GM21576 (cell line): ENCODE measurements around the gene C11orf54.

Experiments used
- ATAC-seq: cut with Tn5 transposase; IDR thresholded peaks from one replicate; pipeline ENCODE4 v1.9.1; 2021; ENCODE audit warnings: mild to moderate bottlenecking, moderate library complexity; ENCODE audit not compliant: unreplicated experiment

C11orf54 gene

DNA sequence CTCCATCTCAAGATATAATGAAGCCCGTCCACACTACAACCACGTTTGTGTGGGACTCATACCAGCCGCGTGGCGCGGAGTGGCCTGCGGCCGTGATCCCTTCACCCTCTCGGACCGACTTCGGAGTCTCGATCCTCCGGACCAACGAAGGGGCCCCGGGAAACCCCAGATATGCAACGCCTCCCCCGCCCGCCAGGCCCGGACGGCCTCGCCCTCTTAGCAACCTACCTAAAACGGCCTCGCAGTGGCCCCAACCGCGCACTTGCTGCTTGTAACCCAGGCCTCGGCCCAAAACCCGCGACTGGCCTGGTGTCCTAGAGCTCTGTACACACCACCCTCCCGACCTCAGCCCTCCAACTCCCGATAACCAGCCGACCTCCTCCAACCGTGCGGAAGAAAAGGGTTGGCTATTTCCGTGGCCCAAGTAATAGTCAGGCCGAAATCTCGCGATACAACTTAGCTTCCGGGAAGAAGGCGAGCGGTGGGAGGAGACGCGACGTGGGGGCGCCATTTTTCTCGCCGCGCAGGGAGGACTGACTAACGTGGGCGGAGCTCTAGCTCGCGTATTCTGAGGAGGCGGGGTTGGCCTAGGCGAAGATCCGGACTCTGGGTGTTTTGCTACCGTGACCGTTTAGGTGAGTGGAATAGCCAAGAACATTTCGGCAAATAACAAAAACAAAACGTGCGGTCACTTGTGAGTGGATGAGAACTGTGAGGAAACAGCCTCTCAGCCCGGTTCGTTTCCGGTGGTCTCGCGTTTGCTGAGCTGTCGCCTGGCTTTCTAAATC is at the start of gene C11orf54, which contains the start of gene TAF1D:
Gene C11orf54, plus strand, starts transcription at position 579 of the 788 bp plus-strand sequence. CDS start 5,722 bp downstream, outside the sequence.
Gene TAF1D, minus strand, starts transcription at position 402 of the 788 bp plus-strand sequence. CDS start 2,191 bp downstream, outside the sequence.
- peak; percentile 83 for ATAC-seq

DNA sequence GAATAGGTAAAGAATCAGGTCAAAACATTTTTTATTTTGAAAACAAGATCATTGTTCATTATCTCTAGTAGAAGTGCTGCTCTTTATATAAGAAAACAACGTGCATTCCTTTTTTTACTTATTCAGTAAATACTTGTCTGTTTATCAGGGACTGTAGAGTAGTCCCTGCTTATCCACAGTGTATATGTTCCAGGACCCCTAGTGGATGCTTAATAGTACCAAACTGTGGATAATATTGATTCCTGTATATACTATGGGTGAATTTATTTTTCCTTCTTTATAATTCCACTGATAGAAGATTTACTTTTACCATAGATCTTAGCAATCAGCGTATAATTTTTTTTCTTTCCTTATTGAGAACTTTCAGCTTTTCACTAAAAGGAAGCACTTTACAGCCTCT is 47.4 kb upstream of the C11orf54 start:
- ATAC-seq: no peak

DNA sequence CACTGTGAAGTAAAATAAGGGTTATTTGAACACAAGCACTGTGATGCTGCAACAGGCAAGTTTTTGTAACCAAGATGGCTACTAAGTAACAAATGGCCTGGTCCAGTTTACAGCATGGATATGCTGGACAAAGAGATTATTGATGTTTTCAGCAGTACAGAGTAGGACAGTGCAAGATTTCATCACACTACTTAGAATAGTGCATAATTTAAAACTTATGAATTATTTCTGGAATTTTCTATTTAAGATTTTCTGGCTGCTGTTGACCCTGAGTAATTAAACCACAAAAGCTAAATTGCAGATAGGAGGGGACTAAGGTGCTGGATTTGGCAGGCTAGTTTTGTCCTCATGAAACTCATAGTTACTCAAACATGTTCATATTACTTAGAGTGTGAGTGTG is 46.9 kb upstream of the C11orf54 start:
- no peak for ATAC-seq

DNA sequence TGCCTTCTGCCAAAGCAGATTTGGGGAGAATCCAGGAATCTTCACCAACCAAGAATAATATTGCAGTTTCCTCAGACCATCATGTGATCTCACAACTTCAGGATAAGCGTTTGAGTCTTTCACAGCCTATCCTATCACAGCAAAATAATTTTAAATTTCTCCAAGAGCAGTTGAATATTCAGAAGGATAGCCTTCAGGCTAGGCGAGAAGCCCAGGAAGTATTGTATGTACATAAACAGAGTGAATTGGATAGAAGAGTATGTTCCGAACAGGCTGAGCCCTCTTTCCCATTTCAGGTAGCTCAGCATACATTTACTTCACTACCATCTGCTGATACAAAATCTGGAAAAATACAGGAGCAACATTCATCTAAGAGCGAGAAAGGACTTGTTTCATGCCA is 43.9 kb upstream of the C11orf54 start:
- no peak for ATAC-seq

DNA sequence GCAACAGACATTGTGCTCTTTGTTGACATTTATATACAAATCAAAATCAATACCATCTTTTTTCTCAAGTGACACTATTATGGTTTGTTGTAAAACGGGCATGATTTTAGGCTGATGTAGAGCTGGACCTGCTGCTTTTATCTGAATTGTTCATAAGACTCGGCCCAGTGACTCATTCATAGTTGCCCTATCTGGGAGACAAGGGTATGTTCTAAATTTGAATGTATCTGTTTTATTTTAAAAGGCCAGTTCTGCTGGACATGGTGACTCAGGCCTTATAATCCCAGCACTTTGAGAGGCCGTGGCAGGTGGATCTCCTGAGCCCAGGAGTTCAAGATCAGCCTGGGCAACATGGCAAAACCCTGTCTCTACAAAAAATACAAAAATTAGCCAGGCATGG is 40.6 kb upstream of the C11orf54 start:
- ATAC-seq: no peak

DNA sequence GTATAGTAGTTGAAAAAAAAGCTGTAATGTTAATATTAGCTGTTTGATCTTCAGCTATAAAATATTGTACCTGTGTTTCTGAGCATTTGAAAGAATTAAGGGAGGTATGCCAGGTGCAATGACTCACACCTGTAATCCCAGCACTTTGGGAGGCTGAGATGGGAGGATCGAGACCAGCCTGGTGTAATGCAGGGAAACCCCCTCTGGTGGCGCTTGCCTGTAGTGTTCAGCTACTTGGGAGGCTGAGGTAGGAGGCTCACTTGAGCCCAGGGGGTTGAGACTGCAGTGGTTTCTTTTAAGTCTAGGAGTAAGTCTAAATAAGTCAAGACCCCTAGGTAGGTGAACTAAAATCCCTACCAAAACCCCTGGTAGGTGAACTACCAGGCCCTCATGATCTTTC is 37.2 kb upstream of the C11orf54 start:
- no peak for ATAC-seq

DNA sequence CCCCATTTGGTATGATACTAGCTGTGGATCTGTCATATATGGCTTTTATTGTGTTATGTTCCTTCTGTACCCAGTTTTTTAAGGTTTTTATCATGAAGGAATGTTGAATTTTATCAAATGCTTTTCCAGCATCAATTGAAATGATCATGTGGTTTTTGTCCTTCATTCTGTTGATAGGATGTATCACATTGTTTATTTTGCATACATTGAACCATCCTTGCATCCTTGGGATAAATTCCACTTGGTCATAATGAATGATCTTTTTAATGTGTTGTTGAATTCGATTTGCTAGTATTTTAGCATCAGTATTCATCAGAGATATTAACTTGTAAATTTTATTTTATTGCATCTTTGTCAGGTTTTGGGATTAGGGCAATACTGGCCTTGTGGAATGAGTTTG is 31.2 kb upstream of the C11orf54 start:
- ATAC-seq: no peak

DNA sequence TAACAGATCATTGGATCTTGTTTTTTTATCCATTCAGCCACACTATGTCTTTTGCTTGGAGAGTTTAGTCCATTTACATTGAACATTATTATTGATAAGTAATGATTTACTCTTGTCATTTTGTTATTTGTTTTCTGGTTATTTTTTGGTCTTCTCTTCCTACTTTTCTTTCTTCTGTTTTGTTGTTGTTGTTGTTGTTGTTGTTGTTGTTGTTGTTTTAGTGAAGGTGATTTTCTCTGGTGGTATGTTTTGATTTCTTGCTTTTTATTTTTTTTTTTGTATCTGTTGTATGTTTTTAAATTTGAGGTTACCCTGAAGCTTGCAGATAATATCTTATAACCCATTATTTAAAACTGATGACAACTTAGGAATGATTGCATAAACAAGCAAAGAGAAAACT is 28.8 kb upstream of the C11orf54 start:
- ATAC-seq: no peak

DNA sequence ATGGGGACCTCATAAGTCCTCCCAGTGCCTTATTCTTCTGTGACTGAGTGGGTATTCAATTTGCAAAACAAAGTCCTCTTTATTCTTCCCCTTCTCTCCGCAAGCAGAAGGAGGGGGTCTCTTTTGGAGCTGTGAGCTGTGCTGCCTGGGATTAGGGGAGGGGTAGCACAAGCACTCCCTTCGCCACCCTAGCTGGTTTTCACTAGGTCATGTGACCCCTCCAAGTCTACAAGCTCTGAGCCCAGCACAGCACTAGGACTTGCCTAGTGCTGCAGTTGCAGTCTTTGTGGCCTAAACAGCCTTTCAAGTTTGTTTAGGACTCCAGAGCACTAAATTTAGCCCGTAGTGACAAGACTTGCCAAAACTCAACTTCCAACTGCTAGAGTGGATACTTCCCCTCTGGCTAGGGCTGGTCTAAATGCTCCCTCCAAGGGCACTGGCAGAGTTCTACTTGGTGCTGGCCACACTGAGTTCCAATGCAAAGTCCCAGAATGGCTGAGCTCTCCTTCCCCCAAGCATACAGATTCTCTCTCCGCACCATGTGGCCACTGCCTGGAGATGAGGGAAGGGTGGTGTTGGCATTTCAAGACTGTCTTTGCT is 25.6 kb upstream of the C11orf54 start:
- no peak for ATAC-seq

DNA sequence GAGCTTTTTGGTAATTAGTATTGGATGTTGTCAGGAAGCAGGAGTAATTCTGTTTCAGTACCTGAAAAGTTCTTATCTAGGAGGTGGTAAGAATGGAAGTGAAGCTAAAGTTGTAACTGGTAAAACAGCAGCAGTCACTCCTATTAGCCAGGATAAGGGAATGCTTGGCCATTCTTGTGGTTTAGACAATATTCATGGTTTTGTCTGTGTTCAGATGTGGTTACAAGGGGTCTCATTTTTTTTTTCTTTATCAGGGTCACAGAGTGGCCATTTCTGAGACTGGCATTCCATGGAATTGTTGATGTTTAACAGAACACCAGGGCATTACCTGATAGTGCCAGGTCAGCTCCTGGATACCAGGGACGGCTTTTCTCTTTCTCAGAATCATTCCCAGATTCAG is 24.0 kb upstream of the C11orf54 start:
- no peak for ATAC-seq

DNA sequence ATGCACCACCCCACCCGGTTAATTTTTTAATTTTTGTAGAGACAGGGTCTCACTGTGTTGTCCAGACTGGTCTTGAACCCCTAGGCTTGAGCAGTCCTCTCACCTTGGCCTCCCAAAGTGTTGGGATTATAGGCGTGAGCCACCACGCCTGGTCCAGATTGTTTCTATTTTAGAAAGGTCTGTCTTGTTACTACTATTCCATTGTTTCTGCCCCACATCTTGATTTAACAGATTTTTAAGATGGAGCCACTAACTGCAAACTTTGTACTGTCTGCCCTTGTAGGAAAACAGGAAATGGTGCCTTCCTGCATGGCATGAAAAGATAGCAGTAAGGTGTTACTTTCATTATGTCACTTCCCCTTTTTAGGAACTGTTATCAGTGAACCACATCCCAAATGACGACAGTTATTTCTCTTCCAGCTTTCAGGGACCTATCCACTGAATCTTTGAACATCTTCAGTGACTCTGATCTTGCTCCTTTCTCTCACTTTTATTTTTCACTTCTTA is 23.4 kb upstream of the C11orf54 start:
- peak; percentile 92 for ATAC-seq

DNA sequence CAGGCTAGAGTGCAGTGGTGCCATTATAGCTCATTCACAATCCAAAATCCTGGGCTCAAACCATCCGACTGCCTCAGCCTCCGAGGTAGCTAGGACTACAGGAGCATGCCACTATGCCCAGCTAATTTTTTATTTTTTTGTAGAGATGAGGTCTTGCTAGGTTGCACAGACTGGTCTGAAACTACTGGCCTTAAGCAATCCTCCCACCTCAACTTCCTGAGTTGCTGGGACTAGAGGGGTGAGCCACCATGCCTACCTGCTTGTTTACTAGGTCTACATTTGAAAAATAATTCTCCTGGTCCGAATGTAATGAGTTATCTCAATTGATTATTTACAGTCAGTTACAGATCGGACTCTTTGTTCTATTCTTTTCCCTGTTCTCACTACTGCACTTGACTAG is 22.2 kb upstream of the C11orf54 start:
- ATAC-seq: no peak

DNA sequence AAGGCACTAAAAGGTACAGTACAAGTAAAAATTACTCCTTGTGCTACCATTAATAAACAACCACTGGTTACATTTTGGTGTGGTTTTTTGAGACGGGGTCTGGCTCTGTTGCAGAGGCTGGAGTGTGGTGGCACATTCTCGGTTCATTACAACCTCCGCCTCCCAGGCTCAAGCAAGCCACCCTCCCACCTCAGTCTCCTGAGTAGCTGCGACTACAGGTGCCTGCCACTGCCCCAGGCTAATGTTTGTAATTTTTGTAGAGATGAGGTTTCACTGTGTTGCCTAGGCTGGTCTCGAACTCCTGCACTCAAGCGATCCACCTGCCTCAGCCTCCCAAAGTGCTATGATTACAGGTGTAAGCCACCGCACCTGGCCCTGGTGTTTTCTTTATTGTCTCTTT is 20.9 kb upstream of the C11orf54 start:
- ATAC-seq: no peak

DNA sequence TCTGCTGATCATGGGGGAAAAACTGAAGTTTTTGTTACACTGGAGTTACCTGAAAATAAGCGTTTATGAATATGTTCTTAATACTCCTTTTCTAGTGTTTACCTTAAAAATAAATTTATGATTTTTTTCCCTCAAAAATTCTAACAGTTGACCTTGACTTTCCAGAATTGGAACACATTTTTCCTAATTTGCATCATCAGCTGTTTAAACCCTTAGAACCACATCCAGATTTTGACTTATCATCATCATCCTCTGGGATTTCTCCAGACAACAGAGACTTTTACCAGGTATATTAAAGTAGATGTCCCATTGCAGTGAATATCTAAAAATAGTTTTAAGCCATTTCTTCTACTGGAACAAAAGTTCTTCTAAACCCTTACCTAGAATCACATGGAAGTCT is 17.4 kb upstream of the C11orf54 start:
- ATAC-seq: no peak

DNA sequence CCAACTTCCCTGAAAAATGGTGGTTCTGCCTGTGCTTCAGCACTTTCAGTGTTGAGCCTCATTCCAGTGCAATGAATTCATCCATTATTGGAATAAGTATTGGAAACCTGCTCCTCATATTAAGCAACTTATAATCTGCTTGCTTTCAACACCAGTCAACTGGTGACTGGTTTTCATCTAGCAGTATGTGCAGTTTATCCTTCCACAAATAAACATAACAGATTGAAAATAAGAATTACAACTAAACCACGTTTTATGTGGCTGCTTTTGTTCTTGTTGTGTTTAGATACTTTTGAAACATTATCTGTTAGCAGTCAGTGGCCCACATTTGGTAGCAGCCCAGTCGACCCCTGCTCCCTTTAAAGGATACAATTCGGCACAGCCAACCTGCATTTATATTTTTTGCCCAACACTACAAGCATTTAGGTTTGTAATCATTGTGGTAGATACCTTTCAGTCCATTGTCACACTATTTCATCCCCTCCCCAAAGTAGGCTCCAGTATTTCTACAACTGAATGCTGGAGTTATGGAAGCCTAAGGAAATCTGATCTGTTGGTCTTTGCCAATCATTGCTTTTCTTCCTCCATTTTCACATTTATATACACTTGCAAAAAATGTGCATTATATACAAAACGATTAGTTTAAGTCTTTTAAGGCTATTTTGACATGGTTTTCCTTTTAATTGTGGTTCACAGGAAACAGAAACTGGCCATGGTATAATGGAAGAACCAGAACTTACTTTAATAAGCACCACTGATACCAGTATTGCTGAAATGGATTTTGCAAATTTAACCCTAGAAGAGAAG is 13.3 kb upstream of the C11orf54 start:
- no peak for ATAC-seq

DNA sequence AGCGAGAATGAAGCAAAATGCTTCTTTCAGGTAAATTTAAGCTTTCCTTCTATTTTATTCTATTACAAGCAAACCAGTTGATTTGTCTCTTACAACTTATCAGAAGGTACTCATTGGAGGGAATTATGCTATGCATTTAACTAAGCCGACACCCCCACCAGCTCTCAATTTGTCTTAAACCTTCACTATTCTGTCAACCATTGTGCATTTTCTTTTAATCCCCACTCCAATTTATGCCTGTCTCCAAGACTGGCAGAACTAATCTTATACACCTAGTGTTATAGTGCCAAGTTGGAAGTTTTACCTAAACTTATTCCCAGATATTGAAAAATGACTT is 12.7 kb upstream of the C11orf54 start:
- ATAC-seq: no peak

DNA sequence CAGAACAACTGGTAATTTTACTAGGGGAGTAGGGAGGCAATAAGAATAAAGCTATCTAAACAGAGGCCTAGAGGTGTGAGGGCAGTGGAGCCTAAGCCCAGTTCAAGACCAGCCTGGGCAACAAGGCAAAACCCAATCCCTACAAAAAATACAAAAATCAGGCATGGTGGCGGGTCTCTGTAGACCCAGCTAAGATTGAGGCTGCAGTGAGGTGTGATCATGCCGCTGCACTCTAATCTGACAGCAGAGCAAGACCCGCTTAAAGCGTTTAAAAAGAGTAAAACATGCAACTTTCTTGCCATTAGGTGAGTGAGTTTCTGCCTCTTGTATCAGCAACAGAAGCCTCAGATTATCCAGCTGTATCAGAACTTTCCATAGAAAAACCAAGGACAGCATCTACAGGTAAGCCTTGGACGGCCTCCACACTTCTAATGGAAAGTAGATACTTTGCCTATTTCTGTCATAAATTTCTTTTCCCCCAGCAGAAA is 12.3 kb upstream of the C11orf54 start:
- ATAC-seq: no peak

DNA sequence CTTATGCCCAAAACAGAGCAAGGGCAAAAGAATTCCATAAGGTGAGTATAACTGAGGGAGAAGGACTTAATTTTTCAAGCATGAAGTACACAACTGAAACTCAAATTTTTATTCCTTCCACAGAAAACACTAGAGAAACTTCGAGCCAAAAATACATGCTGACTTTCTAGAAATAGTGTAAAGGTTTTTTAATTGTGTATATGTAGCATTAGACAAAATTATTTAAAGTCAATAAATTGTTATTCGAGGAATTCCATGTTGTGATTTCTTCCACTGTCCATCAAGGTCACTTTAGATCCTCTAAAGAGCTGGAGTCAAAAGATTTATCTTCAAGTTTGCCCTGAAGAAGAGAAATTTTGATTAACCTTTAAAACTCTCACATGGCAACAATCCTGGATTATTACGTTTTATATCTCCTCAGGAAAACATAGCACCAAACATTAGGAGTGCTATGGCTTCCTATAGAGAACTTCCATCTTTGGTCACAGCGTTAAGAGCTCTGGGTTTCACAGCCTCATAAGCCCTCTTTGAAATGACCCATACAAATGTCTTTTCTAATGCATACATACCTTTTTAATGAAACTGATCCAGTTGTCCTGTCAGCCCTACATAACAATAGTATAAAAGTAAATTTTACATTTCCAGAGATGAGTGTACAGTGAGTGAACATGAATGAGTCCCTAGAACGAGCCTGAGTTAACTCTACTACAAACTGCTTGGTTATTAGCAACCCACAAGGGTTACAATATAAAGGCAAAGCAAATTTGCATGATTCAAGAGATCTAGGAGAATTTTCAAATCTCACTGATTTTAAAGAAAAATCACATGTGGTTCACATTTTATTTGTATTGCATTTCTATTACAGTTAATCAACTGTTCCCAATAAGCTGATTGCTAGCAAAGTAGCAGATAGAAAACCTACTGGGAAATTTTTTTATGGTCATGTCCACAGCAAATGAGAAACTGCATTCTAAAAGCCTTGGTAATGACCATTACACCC is 11.1 kb upstream of the C11orf54 start:
- no peak for ATAC-seq

DNA sequence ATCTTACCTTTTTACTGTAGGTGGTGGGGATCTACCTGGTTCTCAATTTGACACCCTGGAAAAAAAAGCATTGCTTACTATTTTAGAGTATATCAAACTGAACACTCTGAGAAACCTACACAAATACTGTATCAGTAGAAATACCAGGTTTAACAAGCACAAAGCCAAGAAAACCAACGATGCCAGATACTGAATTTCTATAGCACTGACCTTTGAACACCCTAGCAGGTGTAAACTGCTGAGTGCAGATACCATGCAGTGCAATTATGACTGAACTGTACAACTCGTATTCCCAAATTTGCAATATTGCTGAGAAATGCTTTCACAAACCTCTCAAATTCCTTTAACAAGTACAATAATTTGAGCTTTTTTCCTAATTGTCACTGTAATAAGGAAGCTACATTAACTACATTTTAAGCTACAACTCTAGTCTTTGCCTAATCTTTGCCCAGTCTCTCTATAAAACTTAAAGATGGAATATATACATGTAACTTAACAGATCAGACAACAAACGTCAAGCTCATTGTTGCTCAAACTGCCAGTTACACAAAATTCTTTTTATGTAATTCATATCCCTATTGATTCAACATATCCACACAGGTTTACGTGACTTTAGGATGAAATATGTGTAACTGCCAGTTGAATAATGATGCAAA is 9.1 kb upstream of the C11orf54 start:
- ATAC-seq: no peak

DNA sequence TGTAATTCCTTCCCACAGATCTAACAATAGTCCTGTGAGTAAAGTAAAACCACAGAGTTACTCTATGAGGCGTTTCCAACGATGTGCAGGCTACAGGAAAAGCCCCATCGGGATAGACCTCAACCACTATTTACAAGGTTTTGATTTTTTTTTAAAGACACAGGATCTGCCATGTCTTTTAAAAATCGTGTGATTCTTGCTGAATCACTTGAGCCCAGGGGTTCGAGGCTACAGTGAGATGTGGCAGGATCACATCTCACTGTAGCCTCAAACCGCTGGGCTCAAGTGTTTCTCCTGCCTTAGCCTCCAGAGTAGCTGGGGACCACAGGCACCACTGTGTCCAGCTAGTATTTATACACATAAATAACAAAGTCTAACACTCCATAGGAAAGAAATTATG is 8.0 kb upstream of the C11orf54 start:
- ATAC-seq: no peak
